PC-9 (cell line): ENCODE results near the gene UQCR10.

ENCODE experiments used
- CTCF ChIP-seq: fragments of 200-600 bp; sonication (generic); conservative IDR thresholded peaks from 2 replicates; pipeline ENCODE4 v1.6.1; 2017; ENCODE audit warnings: mixed run types, antibody characterized with exemption, mild to moderate bottlenecking, moderate library complexity
- EZH2 ChIP-seq: fragments of 200-600 bp; sonication (generic); IDR thresholded peaks from 2 replicates; pipeline ENCODE4 v1.8.0; 2017; ENCODE audit warnings: antibody characterized with exemption, low read depth

- TF ChIP-seq CTCF (no peak), EZH2 (no peak)
Observed at GRCh38 chr22:29722587-29722986, 44.6 kb upstream of the UQCR10 start.
